CD4-positive, alpha-beta T cell (primary cell): ENCODE data around the gene EGFR. TPM values are rescaled to one million over a fixed set of nuclear protein-coding genes. Genes with fewer than 3 reads are reported as not detected.

Source experiments
- ATAC-seq: fragments of 200-7000 bp; cut with Tn5 transposase; one replicate; pipeline ENCODE4 v1.10.0; 2022; ENCODE audit warnings: mild to moderate bottlenecking; ENCODE audit not compliant: poor library complexity
- CTCF ChIA-PET: fragments of 350-600 bp; sonication (Branson Sonifier 250); formaldehyde crosslinking; loops from one replicate; lab custom pipeline; 2021; ENCODE audit warnings: antibody characterized with exemption, inconsistent platforms; lab: Charles Lee
- POLR2A ChIA-PET: fragments of 350-600 bp; sonication (Branson Sonifier 250); formaldehyde crosslinking; loops from one replicate; lab custom pipeline; 2021; ENCODE audit warnings: antibody characterized with exemption, inconsistent platforms; lab: Charles Lee
- DNase-seq, 14 experiments: peaks; one replicate each; pipeline ENCODE4 v3.0.0-alpha.2; 2013 to 2020; ENCODE audit warnings: mixed read lengths in 2 of 14
- H3K27ac ChIP-seq, 2 donors: one replicate each; pipeline versions ENCODE4 v1.5.1 to v1.7.0; 2013; ENCODE audit warnings: low read length in 2 of 2, low read depth in 1 of 2, mild to moderate bottlenecking in 1 of 2
- H3K27me3 ChIP-seq, 2 experiments: 1 replicate in 1 of 2; 2 replicates in 1 of 2; pipeline versions ENCODE4 v1.6.1 to v1.7.0; 2013; ENCODE audit warnings: low read length in 2 of 2, control low read depth in 1 of 2, mild to moderate bottlenecking in 1 of 2, moderate library complexity in 1 of 2; ENCODE audit not compliant: insufficient read depth in 2 of 2, control insufficient read depth in 1 of 2
- H3K36me3 ChIP-seq: one replicate; pipeline ENCODE4 v1.6.1; 2013; ENCODE audit warnings: low read length, control low read depth; ENCODE audit not compliant: insufficient read depth
- H3K4me1 ChIP-seq: one replicate; pipeline ENCODE4 v1.6.1; 2013; ENCODE audit warnings: low read length, control low read depth; ENCODE audit not compliant: insufficient read depth
- H3K4me3 ChIP-seq: one replicate; pipeline ENCODE4 v1.5.1; 2013; ENCODE audit warnings: mild to moderate bottlenecking, low read length, moderate library complexity
- H3K9me3 ChIP-seq, 2 experiments: 1 replicate in 1 of 2; 2 replicates in 1 of 2; pipeline versions ENCODE4 v1.6.1 to v1.7.0; 2013; ENCODE audit warnings: low read length in 2 of 2, mild to moderate bottlenecking in 2 of 2, control low read depth in 1 of 2, moderate library complexity in 1 of 2; ENCODE audit not compliant: control insufficient read depth in 1 of 2, insufficient read depth in 1 of 2
- H3K27ac Mint-ChIP-seq: one replicate; pipeline ENCODE4 v1.8.0; 2020; ENCODE audit warnings: mixed read lengths
- H3K27me3 Mint-ChIP-seq: one replicate; pipeline ENCODE4 v1.8.0; 2021; ENCODE audit warnings: mixed read lengths
- H3K36me3 Mint-ChIP-seq: one replicate; pipeline ENCODE4 v1.8.0; 2021; ENCODE audit warnings: low read depth, mixed read lengths
- H3K4me1 Mint-ChIP-seq: one replicate; pipeline ENCODE4 v1.8.0; 2021; ENCODE audit warnings: low read depth, mixed read lengths
- H3K4me3 Mint-ChIP-seq: one replicate; pipeline ENCODE4 v1.8.0; 2020; ENCODE audit warnings: mild to moderate bottlenecking, mixed read lengths
- H3K9me3 Mint-ChIP-seq: one replicate; pipeline ENCODE4 v1.8.0; 2020; ENCODE audit warnings: mixed read lengths
- intact Hi-C, 2 experiments: fragments of 100-400 bp; cut with DNase I in 1 of 2; cut with micrococcal nuclease in 1 of 2; formaldehyde crosslinking; loops; one replicate each; pipeline versions ENCODE4 v1.15.1 to v1.9.0; 2023 to 2025; cut with DNase I, micrococcal nuclease
- total RNA-seq, 174 experiments: library from RNA in 2 of 174; stranded (reverse) in 2 of 174; gene quantifications; one replicate each; pipeline ENCODE4 v1.2.3 and lab custom pipeline; 2021 to 2026
- TF ChIP-seq, protein P1 (sequence below): fragments of 200-600 bp; IDR thresholded peaks from one replicate; pipeline ENCODE4 v1.8.0; 2022; ENCODE audit warnings: antibody characterized with exemption, mild to moderate bottlenecking

The EGFR gene
- total RNA-seq, 2 experiments from 2014 or later, result not detected

- intact Hi-C loops, result no loop called here
- POLR2A ChIA-PET, result no interaction called here
- Mint-ChIP-seq H3K36me3 (no peaks in the 10 kb centered on the region), H3K27me3 (no peaks in the 10 kb centered on the region), H3K27ac (no peak overlapping the region), H3K4me1 (peaks cover 7% of the 10 kb centered on the region), H3K4me3 (no peak overlapping the region), H3K9me3 (no peaks in the 10 kb centered on the region)
- peaks cover 7% of the 10 kb centered on the region for H3K4me1 ChIP-seq
- H3K4me3 ChIP-seq, result no peak overlapping the region
- no peaks in the 10 kb centered on the region for H3K27me3 ChIP-seq
- peaks cover 0 to 5% of the 10 kb centered on the region in 2 experiments for H3K9me3 ChIP-seq
- H3K27ac ChIP-seq, result no peak overlapping the region
- TF ChIP-seq, protein P1, sequence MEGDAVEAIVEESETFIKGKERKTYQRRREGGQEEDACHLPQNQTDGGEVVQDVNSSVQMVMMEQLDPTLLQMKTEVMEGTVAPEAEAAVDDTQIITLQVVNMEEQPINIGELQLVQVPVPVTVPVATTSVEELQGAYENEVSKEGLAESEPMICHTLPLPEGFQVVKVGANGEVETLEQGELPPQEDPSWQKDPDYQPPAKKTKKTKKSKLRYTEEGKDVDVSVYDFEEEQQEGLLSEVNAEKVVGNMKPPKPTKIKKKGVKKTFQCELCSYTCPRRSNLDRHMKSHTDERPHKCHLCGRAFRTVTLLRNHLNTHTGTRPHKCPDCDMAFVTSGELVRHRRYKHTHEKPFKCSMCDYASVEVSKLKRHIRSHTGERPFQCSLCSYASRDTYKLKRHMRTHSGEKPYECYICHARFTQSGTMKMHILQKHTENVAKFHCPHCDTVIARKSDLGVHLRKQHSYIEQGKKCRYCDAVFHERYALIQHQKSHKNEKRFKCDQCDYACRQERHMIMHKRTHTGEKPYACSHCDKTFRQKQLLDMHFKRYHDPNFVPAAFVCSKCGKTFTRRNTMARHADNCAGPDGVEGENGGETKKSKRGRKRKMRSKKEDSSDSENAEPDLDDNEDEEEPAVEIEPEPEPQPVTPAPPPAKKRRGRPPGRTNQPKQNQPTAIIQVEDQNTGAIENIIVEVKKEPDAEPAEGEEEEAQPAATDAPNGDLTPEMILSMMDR, result no peak
- no peaks in the 10 kb centered on the region for H3K36me3 ChIP-seq
- CTCF ChIA-PET, result no interaction called here
- ATAC-seq, result no peak
- no peak for DNase-seq
Measured at GRCh38 chr7:55075464-55076021, 56.7 kb downstream of the EGFR start.

DNA sequence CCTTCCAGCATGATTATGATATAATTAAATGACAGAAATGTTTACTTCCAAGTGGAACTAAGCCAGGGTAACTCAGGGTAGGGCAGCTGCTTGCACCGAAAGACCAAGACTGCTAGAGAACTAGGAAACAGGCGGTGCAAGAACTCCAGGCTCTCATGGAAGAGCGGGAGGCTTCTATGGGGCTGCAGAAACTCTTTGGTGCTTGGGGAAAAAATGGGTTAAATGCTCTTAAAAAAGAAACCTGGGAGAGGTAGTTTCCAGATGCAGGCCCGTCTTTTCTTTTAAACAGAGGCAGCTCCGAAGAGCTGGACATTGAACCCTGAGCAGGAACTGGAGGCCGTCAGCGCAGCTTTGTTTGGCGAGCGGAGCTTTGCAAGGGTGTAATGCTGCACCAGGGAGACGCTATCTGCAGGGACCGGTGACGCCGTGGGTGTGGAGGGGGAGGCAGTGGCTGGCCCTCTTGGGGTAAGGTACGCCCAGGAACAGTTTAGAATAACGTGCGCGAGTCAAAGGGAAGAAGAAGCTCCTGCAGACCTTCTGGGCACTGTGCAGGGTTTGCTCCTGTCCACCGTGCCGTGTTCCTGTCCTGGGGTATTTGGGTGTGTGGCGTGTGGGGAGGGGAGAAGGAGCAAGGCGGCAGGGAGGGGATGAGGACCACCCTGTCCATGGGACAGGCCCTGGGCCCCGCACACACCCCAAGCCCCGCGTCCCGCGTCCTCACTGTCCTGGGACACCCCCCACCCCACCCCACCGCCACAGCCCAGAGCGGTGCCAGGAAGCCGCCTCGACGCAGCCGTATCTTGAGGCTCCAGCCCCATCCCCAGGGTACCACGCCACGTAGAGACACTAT lies 59.0 kb downstream of the EGFR start:
- Mint-ChIP-seq H3K9me3 (no peaks in the 10 kb centered on the region), H3K4me3 (no peak overlapping the region), H3K36me3 (no peaks in the 10 kb centered on the region), H3K27me3 (no peaks in the 10 kb centered on the region), H3K4me1 (peaks cover 7% of the 10 kb centered on the region), H3K27ac (no peak overlapping the region)
- CTCF ChIA-PET, result no interaction called here
- H3K4me3 ChIP-seq, result no peak overlapping the region
- intact Hi-C loops, result no loop called here
- DNase-seq (no peak), ATAC-seq (no peak)
- no peaks in the 10 kb centered on the region for H3K27me3 ChIP-seq
- H3K4me1 ChIP-seq, result peaks cover 7% of the 10 kb centered on the region
- POLR2A ChIA-PET, result no interaction called here
- peaks cover 0 to 5% of the 10 kb centered on the region in 2 experiments for H3K9me3 ChIP-seq
- no peak overlapping the region for H3K27ac ChIP-seq
- H3K36me3 ChIP-seq, result no peaks in the 10 kb centered on the region
- TF ChIP-seq, protein P1, result no peak

GRCh38 chr7:55078465-55079372 lies 59.9 kb downstream of the EGFR start:
- Histone ChIP-seq H3K27me3 (no peaks in the 10 kb centered on the region), H3K4me3 (no peak overlapping the region), H3K4me1 (peaks cover 5% of the 10 kb centered on the region), H3K9me3 (peaks cover 0 to 5% of the 10 kb centered on the region in 2 experiments), H3K36me3 (no peaks in the 10 kb centered on the region), H3K27ac (no peak overlapping the region)
- H3K27ac Mint-ChIP-seq, result no peak overlapping the region
- no peak overlapping the region for H3K4me3 Mint-ChIP-seq
- POLR2A ChIA-PET, result no interaction called here
- DNase-seq (no peak), ATAC-seq (no peak)
- H3K4me1 Mint-ChIP-seq, result peaks cover 5% of the 10 kb centered on the region
- no peaks in the 10 kb centered on the region for H3K27me3 Mint-ChIP-seq
- intact Hi-C loops, result no loop called here
- TF ChIP-seq, protein P1, result no peak
- CTCF ChIA-PET, result no interaction called here
- H3K36me3 Mint-ChIP-seq, result no peaks in the 10 kb centered on the region
- no peaks in the 10 kb centered on the region for H3K9me3 Mint-ChIP-seq
